Neural progenitor cell (in vitro differentiated cells): ENCODE results near the gene ENO3.
"Not testable (repeated sequence)": the region's sequence is repeated elsewhere in the genome, so short reads cannot be mapped to it uniquely, and the experiment has no call there.

Experiments
- CTCF ChIP-seq: fragments of 200-600 bp; sonication (generic); IDR thresholded peaks from 2 replicates; pipeline ENCODE4 v1.5.1; 2017; ENCODE audit warnings: antibody characterized with exemption, mild to moderate bottlenecking
- EZH2 ChIP-seq: fragments of 200-600 bp; sonication (generic); IDR thresholded peaks from 2 replicates; pipeline ENCODE4 v1.6.1; 2017; ENCODE audit warnings: antibody characterized with exemption, mild to moderate bottlenecking, moderate library complexity
- EZH2phosphoT487 ChIP-seq: fragments of 200-600 bp; sonication (generic); IDR thresholded peaks from 2 replicates; pipeline ENCODE4 v1.6.1; 2017; ENCODE audit warnings: antibody characterized with exemption

DNA sequence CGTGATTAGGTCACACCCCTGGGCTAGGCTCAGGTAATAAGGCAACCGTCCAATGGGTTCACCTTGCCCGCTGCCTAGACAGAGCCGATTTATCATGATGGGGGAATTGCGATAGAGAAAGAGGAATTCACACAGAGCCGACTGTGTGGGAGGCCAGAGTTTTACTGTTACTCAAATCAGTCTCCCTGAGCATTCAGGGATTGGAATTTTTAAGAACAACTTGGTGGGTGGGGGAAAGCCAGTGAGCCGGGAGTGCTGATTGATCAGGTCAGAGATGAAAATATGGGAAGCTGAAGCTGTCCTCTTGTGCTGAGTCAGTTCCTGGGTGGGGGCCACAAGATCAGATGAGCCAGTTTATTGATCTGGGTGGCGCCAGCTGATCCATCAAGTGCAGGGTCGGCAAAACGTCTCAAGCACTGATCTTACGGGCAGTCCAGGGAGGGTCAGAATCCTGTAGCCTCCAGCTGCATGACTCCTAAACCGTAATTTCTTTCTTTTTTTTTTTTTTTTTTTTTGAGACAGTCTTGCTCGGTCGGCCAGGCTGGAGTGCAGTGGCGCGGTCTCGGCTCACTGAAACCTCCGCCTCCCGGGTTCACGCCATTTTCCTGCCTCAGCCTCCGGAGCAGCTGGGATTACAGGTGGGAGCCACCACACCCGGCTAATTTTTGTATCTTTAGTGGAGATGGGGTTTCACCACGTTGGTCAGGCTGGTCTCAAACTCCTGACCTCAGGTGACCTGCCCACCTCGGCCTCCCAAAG, 24.2 kb upstream of the ENO3 start:
- TF ChIP-seq CTCF, EZH2, EZH2phosphoT487: not testable (repeated sequence)
